Stimulated activated CD4-positive, alpha-beta T cell treated with anti-CD3 and anti-CD28 coated beads, Interleukin-4, amount 100 ng/mL, for 24 hours (primary cell): ENCODE data around the gene CAMKK2.
A peak's percentile ranks its signal among the peaks of the same experiment; 100 is the strongest.
"Not testable (repeated sequence)": the region's sequence is repeated elsewhere in the genome, so short reads cannot be mapped to it uniquely, and the experiment has no call there.

Experiments
- DNase-seq: peaks from one replicate; pipeline ENCODE4 v3.0.0-alpha.2; 2020

CAMKK2 gene

DNA sequence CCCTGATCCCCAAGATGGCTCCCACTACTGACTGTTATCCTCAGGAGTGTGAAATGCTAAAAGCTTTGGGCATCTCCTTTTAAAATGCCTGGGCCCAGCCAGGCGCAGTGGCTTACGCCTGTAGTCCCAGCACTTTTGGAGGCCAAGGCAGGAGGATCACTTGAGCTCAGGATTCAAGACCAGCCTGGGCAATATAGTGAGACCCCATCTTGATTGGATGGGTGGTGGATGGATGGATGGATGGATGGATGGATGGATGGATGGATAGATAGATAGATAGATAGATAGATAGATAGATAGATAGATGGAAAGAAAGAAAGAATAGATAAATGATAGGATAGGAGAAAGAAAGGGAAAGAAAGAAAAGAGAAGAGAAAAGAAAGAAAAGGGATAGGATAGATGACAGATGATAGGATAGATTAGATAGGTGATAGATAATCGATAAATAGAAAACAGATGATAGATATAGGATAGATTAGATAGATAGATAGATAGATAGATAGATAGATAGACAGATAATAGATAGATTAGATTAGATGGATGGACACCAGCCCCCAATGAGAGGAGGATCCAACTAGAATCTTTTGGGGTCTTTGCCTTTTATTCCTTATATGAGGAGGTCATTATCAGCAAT, 77.0 kb downstream of the CAMKK2 start:
- DNase-seq = no peak

DNA sequence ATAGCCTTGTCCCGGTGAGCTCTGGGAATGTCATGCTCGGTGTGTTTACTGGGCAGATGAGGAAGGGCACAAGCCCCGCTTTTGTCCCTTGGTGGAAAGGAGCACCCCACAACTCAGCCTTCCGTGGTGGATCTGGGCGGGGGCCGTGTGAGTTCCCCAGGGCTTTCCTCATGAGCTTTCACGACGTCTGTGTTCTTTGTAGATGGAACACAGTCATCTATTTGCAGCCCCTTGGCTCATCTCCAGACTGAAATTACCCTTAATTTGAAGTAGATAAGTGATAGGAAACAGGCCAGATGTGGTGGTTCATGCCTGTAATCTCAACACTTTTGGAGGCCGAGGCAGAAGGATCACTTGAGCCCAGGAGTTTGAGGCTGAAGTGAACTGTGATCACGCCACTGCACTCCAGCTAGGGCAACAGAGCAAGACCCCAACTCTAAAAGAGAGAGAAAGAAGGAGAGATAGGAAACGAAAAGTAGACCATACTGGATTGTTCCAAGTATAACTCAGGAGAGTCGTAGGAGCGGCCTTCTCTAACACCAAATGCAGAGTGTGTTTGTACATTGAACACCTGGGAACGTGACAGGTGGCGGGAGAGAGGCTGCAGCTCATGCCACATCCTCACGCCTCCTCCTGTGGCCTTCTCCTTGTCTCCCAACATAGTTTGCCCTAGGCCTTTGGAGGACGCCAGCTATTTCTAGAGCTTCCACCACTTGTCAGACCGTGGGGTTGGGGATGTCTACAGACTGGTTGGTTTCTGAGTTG, 77.7 kb downstream of the CAMKK2 start:
- DNase-seq = no peak

DNA sequence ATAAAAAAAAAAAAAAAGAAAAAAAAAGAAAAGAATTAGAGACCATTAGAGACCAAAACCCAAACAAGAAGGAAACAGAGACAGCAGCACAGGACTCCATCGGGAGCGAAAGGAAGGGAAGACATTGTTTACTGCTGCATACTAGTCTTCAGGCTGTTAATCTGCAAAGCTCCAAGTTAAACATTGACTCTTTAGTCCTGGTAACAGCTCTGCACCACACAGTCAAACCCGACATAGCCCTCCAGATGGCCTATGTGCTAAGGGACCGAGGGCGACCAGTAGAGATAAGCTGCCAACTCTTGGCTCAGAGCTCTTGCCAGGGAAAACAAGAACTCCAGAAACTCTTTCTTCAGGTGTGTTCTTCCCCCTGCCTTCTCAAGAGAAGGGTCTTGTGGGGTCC, 78.7 kb downstream of the CAMKK2 start:
- no peak for DNase-seq

DNA sequence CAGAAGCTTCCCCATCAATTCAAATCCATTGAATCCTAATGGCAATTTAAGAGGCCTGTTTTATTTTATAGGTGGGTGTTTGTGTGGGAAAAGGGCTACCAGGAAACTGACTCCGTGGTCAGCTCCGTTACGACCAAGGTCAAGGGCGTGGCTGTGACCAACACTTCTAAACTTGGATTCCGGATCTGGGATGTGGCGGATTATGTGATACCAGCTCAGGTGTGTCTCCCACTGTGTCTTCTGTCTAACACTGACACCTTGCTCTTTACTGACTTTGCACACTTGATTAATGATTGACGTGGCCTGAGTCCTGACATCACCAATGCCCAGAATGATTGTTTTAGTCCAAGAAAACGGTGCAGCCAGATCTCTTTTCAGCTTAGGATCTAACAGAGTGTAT, 79.4 kb downstream of the CAMKK2 start:
- DNase-seq = no peak

DNA sequence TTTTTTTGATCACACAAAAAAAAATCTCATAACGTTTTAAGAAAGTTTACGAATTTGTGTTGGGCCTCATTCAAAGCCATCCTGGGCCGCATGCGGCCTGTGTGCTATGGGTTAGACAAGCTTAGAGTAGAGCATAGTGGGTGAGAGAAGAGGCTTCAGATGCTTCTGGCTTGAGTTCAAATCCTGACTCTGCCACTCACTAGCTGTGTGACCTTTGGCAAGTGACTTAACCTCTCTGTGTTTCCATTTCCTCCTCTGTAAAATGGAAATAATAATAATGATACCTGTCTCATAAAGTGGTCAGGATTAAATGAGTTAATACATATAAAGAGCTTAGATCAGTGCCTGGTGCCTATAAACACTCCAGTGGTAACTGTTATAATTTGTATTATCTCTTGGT, 80.4 kb downstream of the CAMKK2 start:
- no peak for DNase-seq

DNA sequence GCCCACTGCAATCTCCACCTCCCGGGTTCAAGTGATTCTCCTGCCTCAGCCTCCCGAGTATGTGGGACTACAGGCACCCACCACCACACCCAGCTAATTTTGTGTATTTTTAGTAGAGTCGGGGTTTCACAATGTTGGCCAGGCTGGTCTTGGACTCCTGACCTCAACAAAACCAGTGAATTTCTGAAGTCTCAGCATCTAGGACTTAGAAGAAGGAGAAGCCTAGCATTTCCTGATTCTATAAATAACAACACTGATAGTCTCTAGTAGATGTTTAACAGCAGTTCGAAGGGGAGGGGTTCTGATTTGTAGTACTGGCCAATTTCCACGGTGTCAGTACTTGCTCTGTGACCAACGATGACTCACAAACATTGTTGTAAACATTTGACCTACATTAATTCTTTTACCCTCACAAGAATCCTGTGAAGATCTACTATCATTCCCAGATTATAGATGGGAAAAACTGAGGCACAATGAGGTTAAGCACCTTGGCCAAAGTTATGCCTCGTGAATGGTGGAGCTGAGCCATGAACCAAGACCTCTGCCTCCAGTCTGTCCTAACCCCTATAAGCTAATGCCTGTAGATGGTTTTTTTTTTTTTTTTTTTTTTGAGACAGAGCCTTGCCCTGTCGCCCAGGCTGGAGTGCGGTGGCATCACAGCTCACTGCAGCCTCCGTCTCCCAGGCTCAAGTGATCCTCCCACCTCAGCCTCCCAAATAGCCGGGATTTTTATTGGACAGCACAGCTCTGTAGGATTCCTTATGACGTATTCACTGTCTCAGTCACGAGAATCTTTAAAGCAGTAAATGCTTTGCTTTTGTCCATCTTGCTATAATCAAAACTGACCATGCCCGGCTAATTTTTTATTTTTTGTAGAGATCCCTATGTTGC, 81.4 kb downstream of the CAMKK2 start:
- no peak for DNase-seq

DNA sequence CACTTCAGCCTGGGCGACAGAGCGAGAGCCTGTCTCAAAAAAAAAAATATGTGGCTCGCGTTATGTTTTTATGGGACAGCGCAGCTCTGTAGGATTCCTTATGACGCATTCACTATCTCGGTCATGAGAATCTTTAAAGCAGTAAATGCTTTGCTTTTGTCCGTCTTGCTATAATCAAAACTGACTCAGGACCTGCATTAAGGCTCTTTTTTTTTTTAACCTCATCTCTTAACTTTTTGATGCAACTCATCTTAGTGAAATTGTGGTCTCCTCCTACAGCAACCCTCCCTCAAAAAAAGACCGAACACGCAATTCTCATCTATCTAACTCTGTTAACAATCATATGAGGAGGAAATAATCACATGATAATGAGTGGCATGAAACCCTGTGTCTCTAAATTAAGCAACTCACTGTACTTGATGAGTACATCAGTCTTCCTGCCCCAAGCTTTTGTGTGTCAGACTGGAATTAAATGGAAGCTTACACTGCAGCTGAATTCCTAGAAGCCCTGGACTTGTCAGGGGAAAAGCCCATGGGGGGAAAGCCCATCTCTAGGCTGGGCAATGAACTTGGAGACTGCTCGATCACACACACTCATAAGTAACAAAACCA, 82.2 kb downstream of the CAMKK2 start:
- peak; percentile 28 for DNase-seq

DNA sequence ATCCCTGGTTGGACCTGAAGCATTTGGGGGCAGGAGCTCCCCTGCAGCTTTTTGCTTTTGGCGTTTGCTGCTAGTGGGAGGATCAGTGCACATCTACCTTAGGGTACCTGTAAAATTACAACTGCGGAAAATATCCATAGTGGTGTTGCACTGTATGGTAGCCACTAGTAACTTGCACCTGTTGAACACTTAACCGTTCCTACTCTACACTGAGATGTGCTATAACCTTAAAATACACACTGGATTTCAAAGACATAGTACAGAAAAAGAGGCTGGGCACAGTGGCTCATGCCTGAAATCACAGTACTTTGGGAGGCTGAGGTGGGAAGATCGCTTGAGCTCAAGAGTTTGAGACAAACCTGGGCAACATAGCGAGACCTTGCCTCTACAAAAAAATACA, 83.6 kb downstream of the CAMKK2 start:
- DNase-seq = no peak

DNA sequence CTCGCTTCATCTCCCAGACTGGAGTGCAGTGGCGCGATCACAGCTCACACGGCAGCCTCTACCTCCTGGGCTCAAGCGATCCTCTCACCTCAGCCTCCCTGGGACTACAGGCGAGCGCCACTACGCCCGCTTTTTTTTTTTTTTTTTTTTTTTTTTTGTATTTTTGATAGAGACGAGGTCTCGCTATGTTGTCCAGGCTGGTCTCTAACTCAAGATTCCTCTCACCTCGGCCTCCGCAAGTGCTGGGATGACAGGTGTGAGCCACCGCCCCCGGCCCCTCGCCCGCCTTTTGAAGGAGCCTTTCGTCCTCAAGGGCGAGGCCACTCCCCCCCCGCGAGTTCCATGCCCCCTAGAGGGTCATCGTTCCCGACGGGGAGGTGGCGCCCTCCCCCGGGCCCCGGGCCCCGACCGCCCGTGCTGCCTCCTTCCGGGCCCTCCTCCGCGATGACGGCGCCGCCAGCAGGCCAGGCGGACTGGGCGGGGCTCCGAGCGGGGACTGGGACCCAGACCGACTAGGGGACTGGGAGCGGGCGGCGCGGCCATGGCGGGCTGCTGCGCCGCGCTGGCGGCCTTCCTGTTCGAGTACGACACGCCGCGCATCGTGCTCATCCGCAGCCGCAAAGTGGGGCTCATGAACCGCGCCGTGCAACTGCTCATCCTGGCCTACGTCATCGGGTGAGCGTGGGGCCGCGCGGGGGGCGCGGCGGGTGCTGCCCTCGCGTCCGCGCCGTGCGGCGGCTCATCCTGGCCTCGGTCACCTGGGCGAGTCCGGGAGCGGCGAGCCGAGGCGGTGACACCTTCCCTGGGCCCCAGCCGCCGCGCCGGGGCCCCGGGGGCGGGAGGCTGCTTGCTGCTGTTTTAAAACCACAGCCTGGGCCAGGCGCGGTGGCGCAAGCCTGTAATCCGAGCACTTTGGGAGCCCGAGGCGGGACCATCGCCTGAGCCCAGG, 86.6 kb downstream of the CAMKK2 start, which contains the start of gene P2RX4:
P2RX4 (plus strand) TSS at position 506 of the 949 bp plus-strand sequence; CDS start at position 542, 36 bp downstream.
- peak; percentile 82 for DNase-seq

DNA sequence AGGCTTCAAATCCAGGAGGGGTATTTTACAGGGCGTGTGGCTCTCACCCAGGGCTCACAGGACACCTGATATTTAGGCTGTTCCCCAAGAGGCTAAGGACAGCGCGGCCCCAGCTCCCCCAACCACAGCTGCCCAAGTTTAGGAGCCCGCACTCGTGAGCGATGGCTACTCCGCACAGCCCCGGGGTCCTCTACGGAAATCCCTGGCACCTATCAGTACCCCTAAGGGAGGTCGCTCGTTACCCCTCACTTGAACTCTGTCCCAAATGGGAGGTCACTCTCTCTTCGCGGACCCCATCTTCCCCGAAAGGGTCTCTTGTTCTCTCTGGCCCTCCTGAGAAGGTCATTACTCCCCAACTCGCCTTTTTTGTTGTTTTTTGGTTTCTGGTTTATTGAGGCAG, 87.3 kb downstream of the CAMKK2 start:
- no peak for DNase-seq

DNA sequence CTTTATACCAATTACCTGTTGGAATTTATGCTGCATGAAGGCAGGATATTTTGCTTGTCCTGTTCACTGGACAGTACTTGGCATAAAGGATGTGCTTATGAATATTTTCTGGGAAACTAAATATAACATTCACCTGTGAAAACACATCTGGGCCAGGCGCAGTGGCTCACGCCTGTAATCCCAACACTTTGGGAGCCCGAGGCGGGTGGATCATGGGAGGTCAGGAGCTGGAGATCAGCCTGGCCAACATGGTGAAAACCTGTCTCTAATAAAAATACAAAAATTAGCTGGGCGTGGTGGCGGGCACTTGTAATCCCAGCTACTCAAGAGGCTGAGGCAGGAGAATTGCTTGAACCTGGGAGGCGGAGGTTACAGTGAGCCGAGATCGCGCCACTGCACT, 87.9 kb downstream of the CAMKK2 start:
- not testable (repeated sequence) for DNase-seq

DNA sequence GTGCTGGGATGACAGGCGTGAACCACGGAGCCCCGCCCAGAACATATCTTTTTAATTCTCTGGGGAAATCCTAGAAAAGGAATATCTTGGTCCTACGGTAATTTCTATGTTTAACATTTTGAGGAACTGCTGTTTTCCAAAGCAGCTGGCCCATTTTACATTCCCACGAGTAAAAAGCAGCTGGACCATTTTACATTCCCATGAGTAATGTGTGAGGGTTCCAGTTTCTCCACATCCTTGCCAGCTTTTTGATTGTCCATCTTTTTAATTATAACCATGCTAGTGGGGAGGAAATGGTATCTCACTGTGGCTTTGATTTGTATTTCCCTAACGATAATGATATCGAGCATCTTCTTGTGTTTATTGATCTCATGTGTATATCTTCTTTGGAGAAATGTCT, 91.0 kb downstream of the CAMKK2 start:
- DNase-seq = no peak

DNA sequence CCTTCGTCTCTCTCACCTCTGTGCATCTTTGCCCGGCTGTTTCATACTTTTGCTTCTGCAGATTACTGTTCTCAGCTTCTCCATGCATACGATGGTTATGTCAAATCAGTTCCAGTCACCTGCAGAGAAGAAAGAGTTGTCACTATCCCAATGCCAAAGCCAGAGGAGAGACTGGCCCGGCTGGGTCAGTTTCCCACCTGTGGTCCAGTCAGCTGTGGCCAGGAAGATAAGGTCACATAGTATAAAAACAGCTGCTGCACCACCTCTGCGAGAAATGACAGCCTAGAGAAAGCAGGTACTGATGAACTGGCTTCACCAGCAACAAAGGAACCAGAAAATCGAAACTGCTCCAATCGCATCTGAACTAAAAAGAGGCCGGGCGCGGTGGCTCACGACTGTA, 93.0 kb downstream of the CAMKK2 start:
- DNase-seq = no peak

DNA sequence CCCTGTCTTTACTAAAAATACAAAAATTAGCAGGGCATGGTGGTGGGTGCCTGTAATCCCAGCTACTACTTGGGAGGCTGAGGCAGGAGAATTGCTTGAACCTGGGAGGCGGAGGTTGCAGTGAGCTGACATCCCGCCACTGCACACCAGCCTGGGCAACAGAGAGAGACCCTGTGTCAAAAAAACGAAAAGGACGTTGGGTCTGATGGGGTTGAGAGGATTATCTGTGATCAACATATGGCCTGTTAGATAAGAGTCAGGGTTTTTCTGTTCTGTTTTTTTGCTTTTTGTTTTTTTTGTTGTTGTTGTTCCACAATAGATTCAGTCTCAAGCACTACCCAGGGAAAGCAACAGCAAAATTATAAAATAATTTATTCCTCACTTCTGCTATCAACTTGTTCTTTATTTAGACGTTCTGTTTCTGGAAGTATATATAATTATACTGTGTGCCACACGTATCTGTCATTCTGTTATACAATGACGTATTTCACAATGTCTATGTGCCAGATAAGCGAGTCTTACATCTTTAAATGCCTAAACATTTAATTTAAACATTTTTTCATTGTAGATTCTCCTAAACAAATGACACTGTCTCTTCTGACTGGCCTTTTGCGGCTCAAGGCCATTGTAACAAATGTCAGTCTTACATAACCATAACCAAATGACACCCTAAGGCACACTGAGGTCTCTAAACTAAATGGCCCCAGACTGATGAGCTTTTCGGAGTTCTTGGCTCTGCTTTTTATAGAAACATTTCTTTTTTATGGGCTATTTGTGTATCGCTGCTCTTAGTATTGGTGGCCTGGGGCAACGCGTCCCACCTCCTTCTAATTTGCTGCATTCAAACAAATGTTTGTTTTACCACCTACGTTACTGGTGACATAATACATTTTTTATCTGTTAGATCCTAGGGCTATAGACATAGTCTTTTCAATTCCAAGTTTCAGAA, 93.8 kb downstream of the CAMKK2 start:
- no peak for DNase-seq

DNA sequence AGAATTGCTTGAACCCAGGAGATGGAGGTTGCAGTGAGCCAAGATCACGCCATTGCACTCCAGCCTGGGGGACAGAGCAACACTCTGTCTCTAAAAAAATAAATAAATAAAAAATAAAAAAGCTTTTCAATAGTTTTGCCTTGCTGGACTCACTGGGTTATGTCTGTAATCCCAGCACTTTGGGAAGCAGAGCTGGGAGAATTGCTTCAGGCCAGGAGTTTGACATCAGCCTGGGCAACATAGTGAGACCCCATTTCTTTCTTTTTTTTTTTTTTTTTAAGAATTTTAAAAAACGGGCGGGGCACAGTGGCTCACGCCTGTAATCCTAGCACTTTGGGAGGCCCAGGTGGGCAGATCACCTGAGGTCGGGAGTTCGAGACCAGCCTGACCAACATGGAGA, 95.4 kb downstream of the CAMKK2 start:
- DNase-seq = not testable (repeated sequence)

DNA sequence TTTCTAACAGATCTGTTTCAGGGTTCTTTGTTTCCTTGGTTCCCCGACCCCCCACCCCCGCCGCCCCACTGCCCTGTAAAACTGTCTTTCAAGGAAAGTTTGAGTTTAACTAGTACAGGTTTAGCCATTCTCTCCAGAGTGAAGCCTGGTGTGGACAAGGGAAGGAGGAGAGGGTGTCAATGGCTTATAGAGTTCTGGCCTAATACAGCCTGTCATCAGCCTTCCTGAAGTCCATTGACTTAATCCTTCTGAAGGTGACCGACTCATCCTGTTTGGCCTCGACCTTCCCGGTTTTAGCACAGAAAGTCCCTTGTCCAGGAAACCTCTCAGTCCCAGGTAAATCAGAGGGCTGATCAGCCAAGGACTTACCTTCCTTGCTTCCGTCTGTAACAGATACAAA, 97.6 kb downstream of the CAMKK2 start:
- DNase-seq = no peak

DNA sequence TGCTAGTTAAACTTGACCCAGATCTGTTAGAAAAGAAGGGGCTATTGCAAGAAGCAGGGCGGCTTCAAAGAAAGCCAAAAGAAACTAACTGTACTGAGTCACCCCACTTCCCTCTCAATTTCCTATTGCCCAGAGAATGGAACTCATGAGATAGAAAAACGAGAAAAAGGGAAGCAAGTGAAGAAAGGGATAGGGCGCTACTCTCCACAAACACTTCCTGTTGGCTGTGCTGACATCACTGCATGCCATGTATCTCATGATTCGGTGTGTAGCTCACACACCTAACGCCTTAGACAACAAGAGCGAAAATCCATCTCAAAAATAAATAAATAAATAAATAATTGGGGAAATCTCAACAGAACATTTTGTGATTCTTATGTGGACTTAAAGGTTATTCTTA, 99.6 kb downstream of the CAMKK2 start:
- DNase-seq = no peak

DNA sequence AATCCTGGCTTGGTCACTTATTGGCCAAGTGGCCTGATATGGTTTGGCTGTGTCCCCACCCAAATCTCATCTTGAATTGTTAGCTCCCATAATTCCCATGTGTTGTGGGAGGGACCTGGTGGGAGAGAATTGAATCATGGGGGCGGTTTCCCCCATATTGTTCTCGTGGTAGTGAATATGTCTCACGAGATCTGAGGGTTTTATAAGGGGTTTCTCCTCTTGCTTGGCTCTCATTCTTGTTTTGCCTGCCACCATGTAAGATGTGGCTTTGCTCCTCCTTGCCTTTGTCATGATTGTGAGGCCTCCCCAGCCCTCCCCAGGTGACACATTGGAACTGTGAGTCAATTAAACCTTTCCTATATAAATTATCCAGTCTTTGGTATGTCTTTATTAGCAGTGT, 105.4 kb downstream of the CAMKK2 start:
- no peak for DNase-seq

DNA sequence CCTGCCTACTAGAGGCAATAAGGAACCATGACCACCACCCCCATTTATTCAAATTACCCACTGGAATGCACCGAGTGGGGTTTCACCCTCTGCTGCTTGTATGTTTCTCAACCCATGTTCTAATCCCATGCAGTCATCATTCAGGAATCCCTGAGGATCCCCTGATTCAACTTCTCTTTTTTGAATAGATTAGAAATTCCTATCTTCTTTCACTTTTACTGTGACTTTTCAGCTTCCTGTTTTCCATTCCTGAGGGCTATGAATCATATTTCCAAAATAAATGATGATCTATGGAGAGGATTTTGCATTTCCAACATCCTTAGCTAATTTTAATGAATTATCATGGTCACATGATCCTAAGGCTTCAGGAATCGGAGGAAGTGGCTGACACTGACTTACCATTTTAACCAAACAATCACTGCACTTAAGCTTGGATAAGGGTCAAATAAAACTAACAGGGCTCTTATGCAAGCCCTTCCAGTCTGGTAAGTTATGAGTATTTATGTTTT, 105.9 kb downstream of the CAMKK2 start:
- DNase-seq = no peak

DNA sequence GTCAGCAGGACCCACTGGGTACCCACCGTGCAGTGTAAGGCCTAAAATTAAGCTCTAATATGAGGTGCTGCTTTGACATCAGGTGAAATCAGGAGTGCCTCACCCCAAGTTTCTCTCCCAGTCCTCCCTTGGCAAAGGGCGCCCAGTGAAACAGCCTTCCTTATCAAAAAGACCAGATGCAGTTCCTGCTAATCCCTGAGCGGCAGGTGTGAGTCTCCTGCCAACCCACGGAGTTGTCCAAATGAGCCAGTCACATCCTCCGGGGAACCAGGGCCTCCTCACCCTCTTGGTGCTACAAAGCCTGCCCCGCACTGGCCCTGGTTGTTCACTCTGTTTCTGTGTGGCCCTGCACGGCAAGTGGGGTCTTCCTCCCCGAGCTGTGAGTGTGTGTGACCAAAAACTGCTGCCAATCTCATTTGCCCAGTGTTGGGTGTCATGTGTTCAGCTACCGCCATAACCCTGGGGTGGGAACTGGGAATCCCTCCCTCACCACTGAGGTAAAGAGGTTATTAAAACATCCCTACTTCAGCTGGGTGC, 106.8 kb downstream of the CAMKK2 start:
- no peak for DNase-seq
